Ectodermal cell (in vitro differentiated cells): ENCODE data around the gene ARRB1.

Experiments
- H3K27ac ChIP-seq: 2 replicates; pipeline ENCODE4 v1.7.0; 2013; ENCODE audit warnings: mild to moderate bottlenecking, low read depth, low read length; ENCODE audit not compliant: insufficient read depth, poor library complexity, severe bottlenecking
- H3K27me3 ChIP-seq: 2 replicates; pipeline ENCODE4 v1.7.0; 2013; ENCODE audit warnings: mild to moderate bottlenecking, low read length; ENCODE audit not compliant: insufficient read depth, control insufficient read depth, poor library complexity, severe bottlenecking
- H3K36me3 ChIP-seq: one replicate; pipeline ENCODE4 v1.7.0; 2013; ENCODE audit warnings: low read length; ENCODE audit not compliant: control insufficient read depth, insufficient read depth
- H3K4me1 ChIP-seq: one replicate; pipeline ENCODE4 v1.7.0; 2013; ENCODE audit warnings: low read length; ENCODE audit not compliant: control insufficient read depth, insufficient read depth
- H3K4me3 ChIP-seq: 2 replicates; pipeline ENCODE4 v1.7.0; 2013; ENCODE audit warnings: low read depth, low read length, control low read depth; ENCODE audit not compliant: insufficient read depth
- H3K9me3 ChIP-seq: 2 replicates; pipeline ENCODE4 v1.7.0; 2013; ENCODE audit warnings: mild to moderate bottlenecking, low read length, moderate library complexity; ENCODE audit not compliant: control insufficient read depth
- WGBS, 2 experiments: methylation state at CpG; one replicate each; pipeline ENCODE4 v1.1.7; 2013; ENCODE audit warnings: missing lambda C conversion rate in 2 of 2; 5-methylcytosine and 5-hydroxymethylcytosine counted together

The ARRB1 gene

GRCh38 chr11:75342966-75343870 is 8.2 kb downstream of the ARRB1 start:
- Histone ChIP-seq H3K27ac (no peak overlapping the region), H3K4me1 (peaks cover 35% of the 10 kb centered on the region), H3K36me3 (no peaks in the 10 kb centered on the region), H3K27me3 (no peaks in the 10 kb centered on the region), H3K9me3 (no peaks in the 10 kb centered on the region), H3K4me3 (no peak overlapping the region)
- 75 to 78% methylated on average over 12 of the region's 12 CpGs for WGBS, 2 experiments

GRCh38 chr11:75342231-75342918 is 9.1 kb downstream of the ARRB1 start:
- H3K27me3 ChIP-seq, result no peaks in the 10 kb centered on the region
- peaks cover 26% of the 10 kb centered on the region for H3K4me1 ChIP-seq
- no peaks in the 10 kb centered on the region for H3K9me3 ChIP-seq
- WGBS, 2 experiments, result 89 to 91% methylated on average over 15 of the region's 15 CpGs
- H3K27ac ChIP-seq, result no peak overlapping the region
- no peak overlapping the region for H3K4me3 ChIP-seq
- no peaks in the 10 kb centered on the region for H3K36me3 ChIP-seq

- Histone ChIP-seq H3K9me3 (no peaks in the 10 kb centered on the region), H3K27me3 (no peaks in the 10 kb centered on the region), H3K4me1 (peaks cover 25% of the 10 kb centered on the region), H3K36me3 (no peaks in the 10 kb centered on the region), H3K27ac (no peak overlapping the region), H3K4me3 (no peak overlapping the region)
- WGBS, 2 experiments, result 74 to 78% methylated on average over 5 of the region's 5 CpGs
Measured at GRCh38 chr11:75341612-75342011, 9.8 kb downstream of the ARRB1 start.

DNA sequence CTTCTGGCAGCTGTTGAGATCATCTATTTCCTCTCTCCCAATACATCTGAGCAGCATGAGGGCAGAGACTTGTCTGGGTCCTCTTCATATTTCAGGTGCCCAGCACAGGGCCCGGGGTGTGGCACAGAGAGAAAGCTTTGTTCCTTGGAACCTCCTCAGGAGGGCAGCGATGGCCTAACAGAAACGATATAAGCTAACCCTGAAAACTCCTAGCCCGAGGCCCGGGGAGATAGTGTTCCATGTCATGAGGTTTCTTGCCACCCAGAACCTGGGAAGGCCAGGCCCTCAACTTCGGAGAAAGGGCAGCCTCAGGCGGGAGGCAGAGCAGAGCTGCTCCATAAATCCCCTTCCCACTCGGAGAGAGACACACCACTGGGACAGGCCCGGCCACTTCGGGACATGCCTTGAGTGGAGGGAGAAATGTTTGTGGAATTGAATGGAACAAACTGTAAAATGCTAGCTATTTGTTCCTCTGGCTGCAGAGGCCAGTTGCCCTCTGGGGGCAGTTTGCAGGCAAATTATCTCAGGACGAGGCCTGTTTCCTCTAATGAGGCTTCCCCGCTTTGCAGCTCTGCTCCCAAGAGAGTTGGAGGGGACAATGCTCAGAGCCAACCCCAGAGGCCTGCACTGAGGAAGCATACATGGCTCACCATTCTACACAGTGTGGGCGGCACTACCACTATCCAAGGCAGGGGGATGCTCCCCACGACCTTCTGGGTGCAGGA is 11.6 kb downstream of the ARRB1 start:
- WGBS, 2 experiments, result 76 to 77% methylated on average over 14 of the region's 14 CpGs
- no peaks in the 10 kb centered on the region for H3K9me3 ChIP-seq
- H3K27ac ChIP-seq, result peak overlapping the region; percentile 3
- peaks cover 26% of the 10 kb centered on the region for H3K4me1 ChIP-seq
- H3K27me3 ChIP-seq, result no peaks in the 10 kb centered on the region
- H3K4me3 ChIP-seq, result no peak overlapping the region
- H3K36me3 ChIP-seq, result no peaks in the 10 kb centered on the region

GRCh38 chr11:75338516-75339208 is 12.8 kb downstream of the ARRB1 start:
- Histone ChIP-seq H3K4me1 (peaks cover 26% of the 10 kb centered on the region), H3K4me3 (no peak overlapping the region), H3K27ac (no peak overlapping the region), H3K27me3 (no peaks in the 10 kb centered on the region), H3K36me3 (no peaks in the 10 kb centered on the region), H3K9me3 (no peaks in the 10 kb centered on the region)
- 93 to 94% methylated on average over 8 of the region's 8 CpGs for WGBS, 2 experiments

DNA sequence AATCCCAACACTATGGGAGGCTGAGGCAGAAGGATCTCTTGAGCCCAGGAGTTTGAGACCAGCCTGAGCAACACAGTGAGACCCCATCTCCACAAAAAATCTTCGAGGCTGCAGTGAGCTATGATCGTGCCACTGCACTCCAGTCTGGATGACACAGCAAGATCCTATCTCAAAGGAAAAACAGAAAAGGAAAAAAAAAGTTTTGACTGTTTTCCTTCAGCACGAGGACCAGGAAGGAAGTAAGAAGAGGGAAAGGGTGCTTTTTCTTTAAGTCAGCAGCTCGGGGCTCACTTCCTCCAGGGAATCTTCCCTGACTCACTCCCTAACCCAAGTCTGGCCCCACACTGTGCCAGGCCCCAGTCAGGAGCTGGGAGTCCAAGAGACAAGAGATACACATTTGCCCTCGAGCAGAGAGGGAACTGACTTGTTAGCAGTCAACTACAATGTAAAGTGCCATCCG is 14.2 kb downstream of the ARRB1 start:
- no peak overlapping the region for H3K4me3 ChIP-seq
- H3K27ac ChIP-seq, result no peak overlapping the region
- peaks cover 20% of the 10 kb centered on the region for H3K4me1 ChIP-seq
- no peaks in the 10 kb centered on the region for H3K9me3 ChIP-seq
- WGBS, 2 experiments, result 82 to 86% methylated on average over 6 of the region's 6 CpGs
- no peaks in the 10 kb centered on the region for H3K36me3 ChIP-seq
- no peaks in the 10 kb centered on the region for H3K27me3 ChIP-seq

- H3K4me3 ChIP-seq, result no peak overlapping the region
- no peaks in the 10 kb centered on the region for H3K36me3 ChIP-seq
- H3K27me3 ChIP-seq, result no peaks in the 10 kb centered on the region
- H3K27ac ChIP-seq, result no peak overlapping the region
- H3K4me1 ChIP-seq, result peaks cover 14% of the 10 kb centered on the region
- 44 to 50% methylated on average over 11 of the region's 11 CpGs for WGBS, 2 experiments
- no peaks in the 10 kb centered on the region for H3K9me3 ChIP-seq
Measured at GRCh38 chr11:75334976-75335375, 16.5 kb downstream of the ARRB1 start.

- peaks cover 15% of the 10 kb centered on the region for H3K4me1 ChIP-seq
- WGBS, 2 experiments, result 54 to 55% methylated on average over 2 of the region's 2 CpGs
- H3K27ac ChIP-seq, result no peak overlapping the region
- H3K27me3 ChIP-seq, result no peaks in the 10 kb centered on the region
- H3K9me3 ChIP-seq, result no peaks in the 10 kb centered on the region
- no peaks in the 10 kb centered on the region for H3K36me3 ChIP-seq
- H3K4me3 ChIP-seq, result no peak overlapping the region
Measured at GRCh38 chr11:75334402-75334891, 17.0 kb downstream of the ARRB1 start.

- H3K9me3 ChIP-seq, result no peaks in the 10 kb centered on the region
- H3K4me1 ChIP-seq, result peaks cover 15% of the 10 kb centered on the region
- H3K4me3 ChIP-seq, result no peak overlapping the region
- 88 to 93% methylated on average over 7 of the region's 7 CpGs for WGBS, 2 experiments
- no peaks in the 10 kb centered on the region for H3K27me3 ChIP-seq
- H3K36me3 ChIP-seq, result no peaks in the 10 kb centered on the region
- H3K27ac ChIP-seq, result no peak overlapping the region
Measured at GRCh38 chr11:75333807-75334140, 17.7 kb downstream of the ARRB1 start.
